GM19468 (cell line): ENCODE measurements around the gene RAB6C.
"Not testable (repeated sequence)": the region's sequence is repeated elsewhere in the genome, so short reads cannot be mapped to it uniquely, and the experiment has no call there.

Experiments used
- ATAC-seq: cut with Tn5 transposase; IDR thresholded peaks from one replicate; pipeline ENCODE4 v1.9.1; 2021; ENCODE audit warnings: mild to moderate bottlenecking, moderate library complexity, moderate number of reproducible peaks; ENCODE audit not compliant: unreplicated experiment; ENCODE audit errors: extremely low read depth

The RAB6C gene

GRCh38 chr2:129992415-129993006 is 13.0 kb downstream of the RAB6C start:
- not testable (repeated sequence) for ATAC-seq

- ATAC-seq: not testable (repeated sequence)
Observed at GRCh38 chr2:129993151-129993550, 13.7 kb downstream of the RAB6C start.

- not testable (repeated sequence) for ATAC-seq
Observed at GRCh38 chr2:129996657-129997237, 17.3 kb downstream of the RAB6C start.

- not testable (repeated sequence) for ATAC-seq
Observed at GRCh38 chr2:129998771-129999170, 19.3 kb downstream of the RAB6C start.

GRCh38 chr2:130005862-130006261 is 26.4 kb downstream of the RAB6C start:
- ATAC-seq: not testable (repeated sequence)

GRCh38 chr2:130016701-130017100 is 37.2 kb downstream of the RAB6C start:
- not testable (repeated sequence) for ATAC-seq

GRCh38 chr2:130019402-130019801 is 39.9 kb downstream of the RAB6C start:
- no peak for ATAC-seq

- ATAC-seq: not testable (repeated sequence)
Observed at GRCh38 chr2:130020069-130020468, 40.6 kb downstream of the RAB6C start.

- not testable (repeated sequence) for ATAC-seq
Observed at GRCh38 chr2:130025931-130026330, 46.5 kb downstream of the RAB6C start.
